BE2C (cell line): ENCODE results near the gene INPPL1.
"Not testable (repeated sequence)": the region's sequence is repeated elsewhere in the genome, so short reads cannot be mapped to it uniquely, and the experiment has no call there.

Experiments used
- DNase-seq: peaks from one replicate; pipeline ENCODE4 v3.0.0-alpha.2; 2020
- H3K27me3 ChIP-seq: fragments of 250-450 bp; sonication (Bioruptor Pico); 2 replicates; pipeline ENCODE4 v1.5.1; 2020; ENCODE audit warnings: mild to moderate bottlenecking
- H3K36me3 ChIP-seq: fragments of 250-450 bp; sonication (Bioruptor Pico); 2 replicates; pipeline ENCODE4 v1.5.1; 2020; ENCODE audit warnings: mild to moderate bottlenecking
- H3K4me1 ChIP-seq: fragments of 250-450 bp; sonication (Bioruptor Pico); 2 replicates; pipeline ENCODE4 v1.5.1; 2020
- H3K4me3 ChIP-seq: 2 replicates; pipeline ENCODE4 v1.5.1; 2011; ENCODE audit warnings: low read depth, low read length
- H3K9me3 ChIP-seq: fragments of 250-450 bp; sonication (Bioruptor Pico); 2 replicates; pipeline ENCODE4 v1.5.1; 2020
- TF ChIP-seq, protein P1 (sequence below): IDR thresholded peaks from 2 replicates; pipeline ENCODE4 v1.5.1; 2012; ENCODE audit warnings: mild to moderate bottlenecking, low read depth, low read length

Gene INPPL1

DNA sequence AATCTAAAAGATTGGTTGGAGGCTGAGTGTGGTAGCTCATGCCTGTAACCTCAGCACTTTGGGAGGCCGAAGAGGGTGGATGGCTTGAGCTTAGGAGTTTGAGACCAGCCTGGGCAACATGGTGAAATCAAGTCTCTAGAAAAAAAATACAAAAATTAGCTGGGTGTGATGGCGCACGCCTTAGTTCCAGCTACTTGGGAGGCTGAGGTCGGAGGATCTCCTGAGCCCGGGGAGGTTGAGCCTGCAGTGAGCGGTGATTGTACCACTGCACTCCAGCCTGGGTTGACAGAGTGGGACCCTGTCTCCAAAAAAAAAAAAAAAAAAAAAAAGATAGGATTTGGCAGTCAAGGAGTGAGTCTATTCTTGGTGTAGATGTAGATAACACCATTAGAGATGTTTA is 22.0 kb upstream of the INPPL1 start:
- H3K36me3 ChIP-seq, result no peaks in the 10 kb centered on the region
- TF ChIP-seq, protein P1, sequence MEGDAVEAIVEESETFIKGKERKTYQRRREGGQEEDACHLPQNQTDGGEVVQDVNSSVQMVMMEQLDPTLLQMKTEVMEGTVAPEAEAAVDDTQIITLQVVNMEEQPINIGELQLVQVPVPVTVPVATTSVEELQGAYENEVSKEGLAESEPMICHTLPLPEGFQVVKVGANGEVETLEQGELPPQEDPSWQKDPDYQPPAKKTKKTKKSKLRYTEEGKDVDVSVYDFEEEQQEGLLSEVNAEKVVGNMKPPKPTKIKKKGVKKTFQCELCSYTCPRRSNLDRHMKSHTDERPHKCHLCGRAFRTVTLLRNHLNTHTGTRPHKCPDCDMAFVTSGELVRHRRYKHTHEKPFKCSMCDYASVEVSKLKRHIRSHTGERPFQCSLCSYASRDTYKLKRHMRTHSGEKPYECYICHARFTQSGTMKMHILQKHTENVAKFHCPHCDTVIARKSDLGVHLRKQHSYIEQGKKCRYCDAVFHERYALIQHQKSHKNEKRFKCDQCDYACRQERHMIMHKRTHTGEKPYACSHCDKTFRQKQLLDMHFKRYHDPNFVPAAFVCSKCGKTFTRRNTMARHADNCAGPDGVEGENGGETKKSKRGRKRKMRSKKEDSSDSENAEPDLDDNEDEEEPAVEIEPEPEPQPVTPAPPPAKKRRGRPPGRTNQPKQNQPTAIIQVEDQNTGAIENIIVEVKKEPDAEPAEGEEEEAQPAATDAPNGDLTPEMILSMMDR, result no peak

DNA sequence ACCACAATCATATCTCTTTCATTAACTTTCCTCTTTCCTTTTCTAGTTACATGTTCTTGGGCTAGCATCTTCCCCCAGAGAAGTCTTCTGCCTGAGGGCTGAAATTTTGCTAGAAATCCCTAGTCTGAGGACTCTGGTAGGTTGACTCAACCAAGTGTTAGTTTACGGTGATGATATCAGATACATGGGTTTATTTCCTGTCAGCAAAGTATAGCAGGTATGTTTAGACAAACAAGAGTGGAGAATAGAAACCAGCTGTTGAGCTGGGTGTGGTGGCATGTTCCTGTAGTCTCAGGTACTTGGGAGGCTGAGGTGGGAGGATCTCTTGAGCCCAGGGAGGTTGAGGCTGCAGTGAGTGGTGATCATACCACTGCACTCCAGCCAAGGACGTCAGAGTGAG is 21.4 kb upstream of the INPPL1 start:
- TF ChIP-seq, protein P1, result no peak
- no peaks in the 10 kb centered on the region for H3K27me3 ChIP-seq
- no peak for DNase-seq
- no peaks in the 10 kb centered on the region; the same call in 1 of the 2 replicates for H3K9me3 ChIP-seq
- H3K36me3 ChIP-seq, result no peaks in the 10 kb centered on the region
- H3K4me3 ChIP-seq, result no peak overlapping the region
- no peaks in the 10 kb centered on the region for H3K4me1 ChIP-seq

More for the DNA sequence above, 22.0 kb upstream of the INPPL1 start:
- H3K4me3 ChIP-seq, result no peak overlapping the region
- no peak for DNase-seq
- H3K27me3 ChIP-seq, result no peaks in the 10 kb centered on the region
- H3K9me3 ChIP-seq, result no peaks in the 10 kb centered on the region; the same call in 1 of the 2 replicates
- no peaks in the 10 kb centered on the region for H3K4me1 ChIP-seq

DNA sequence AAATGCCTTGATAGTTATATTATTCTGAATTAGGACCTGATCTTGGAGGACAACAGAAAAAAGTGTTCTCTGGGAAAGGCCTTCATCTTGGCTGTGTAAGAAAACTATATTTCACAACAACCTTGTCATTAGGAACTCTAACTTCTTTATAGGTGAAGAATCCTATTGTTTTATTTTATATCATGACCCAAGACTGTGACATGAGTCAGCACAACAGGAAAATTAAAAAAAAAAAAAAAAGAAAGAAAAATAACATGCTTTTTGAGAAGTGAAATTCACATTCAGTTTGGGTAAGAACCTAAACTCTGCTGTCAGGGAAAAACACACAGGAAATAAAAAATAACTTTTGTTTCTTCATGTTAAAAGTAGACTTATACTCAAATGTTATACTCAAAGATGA is 19.7 kb upstream of the INPPL1 start:
- TF ChIP-seq, protein P1, result no peak
- H3K36me3 ChIP-seq, result no peaks in the 10 kb centered on the region
- no peak overlapping the region for H3K4me3 ChIP-seq
- H3K4me1 ChIP-seq, result no peaks in the 10 kb centered on the region
- peaks cover 3% of the 10 kb centered on the region; the same call in 1 of the 2 replicates for H3K9me3 ChIP-seq
- H3K27me3 ChIP-seq, result no peaks in the 10 kb centered on the region
- no peak for DNase-seq

DNA sequence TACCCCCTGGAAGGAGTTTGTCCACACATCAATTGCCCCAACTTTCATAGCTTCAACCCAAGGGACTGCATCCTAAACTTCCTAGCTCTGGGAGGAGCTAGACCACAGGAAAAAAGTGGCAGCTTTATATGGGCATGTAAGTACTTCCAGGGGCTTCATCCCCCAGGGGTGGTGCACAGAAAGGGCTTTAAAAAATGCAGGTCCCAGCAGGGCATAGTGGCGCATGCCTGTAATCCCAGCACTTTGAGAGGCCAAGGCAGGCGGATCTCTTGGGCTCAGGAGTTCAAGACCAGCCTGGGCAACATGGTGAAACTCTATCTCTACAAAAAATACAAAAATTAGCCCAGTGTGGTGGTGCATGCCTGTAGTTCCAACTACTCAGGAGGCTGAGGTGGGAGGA is 17.8 kb upstream of the INPPL1 start:
- H3K9me3 ChIP-seq, H3K36me3 ChIP-seq, DNase-seq, H3K27me3 ChIP-seq, H3K4me3 ChIP-seq, H3K4me1 ChIP-seq: not testable (repeated sequence)

DNA sequence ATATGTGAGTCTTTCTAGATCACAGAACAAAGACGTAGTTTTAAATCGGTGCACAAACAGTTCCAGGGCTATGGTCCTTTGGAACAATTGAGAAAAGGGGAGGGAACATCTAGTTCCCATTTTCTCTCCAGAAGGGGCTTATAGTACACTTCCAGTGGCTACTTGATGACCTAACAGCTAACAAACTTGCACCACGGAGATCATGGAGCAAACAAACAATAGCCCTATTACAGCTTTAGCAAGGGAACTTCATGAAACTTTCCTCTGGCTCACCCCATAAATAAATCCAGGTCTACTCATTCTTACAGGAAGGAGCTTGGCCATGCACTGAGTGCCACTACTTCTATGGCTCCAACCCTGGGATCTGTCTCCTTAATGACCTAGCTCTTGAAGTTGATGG is 16.3 kb upstream of the INPPL1 start:
- DNase-seq, result no peak
- no peaks in the 10 kb centered on the region for H3K4me1 ChIP-seq
- H3K27me3 ChIP-seq, result peaks cover 4% of the 10 kb centered on the region; the same call in 1 of the 2 replicates
- no peak overlapping the region for H3K4me3 ChIP-seq
- TF ChIP-seq, protein P1, result no peak
- peaks cover 3% of the 10 kb centered on the region; the same call in 1 of the 2 replicates for H3K9me3 ChIP-seq
- H3K36me3 ChIP-seq, result no peaks in the 10 kb centered on the region

DNA sequence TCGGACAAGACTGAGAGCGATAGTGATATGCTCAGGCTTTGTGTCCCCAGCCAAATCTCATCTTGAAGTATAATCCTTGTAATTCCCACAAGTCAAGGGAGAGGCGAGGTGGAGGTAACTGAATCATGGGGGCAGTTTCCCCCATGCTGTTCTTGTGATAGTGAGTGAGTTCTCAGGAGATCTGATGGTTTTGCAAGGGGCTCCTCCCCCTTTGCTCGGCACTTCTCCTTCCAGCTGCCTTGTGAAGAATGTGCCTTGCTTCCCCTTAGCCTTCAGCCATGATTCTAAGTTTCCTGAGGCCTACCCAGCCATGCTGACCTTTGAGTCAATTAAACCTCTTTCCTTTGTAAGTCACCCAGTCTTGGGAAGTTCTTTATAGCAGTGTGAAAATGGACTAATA is 15.5 kb upstream of the INPPL1 start:
- H3K4me3 ChIP-seq, result no peak overlapping the region
- H3K27me3 ChIP-seq, result peaks cover 4% of the 10 kb centered on the region; the same call in 1 of the 2 replicates
- peaks cover 3% of the 10 kb centered on the region; the same call in 1 of the 2 replicates for H3K9me3 ChIP-seq
- H3K4me1 ChIP-seq, result no peaks in the 10 kb centered on the region
- DNase-seq, result no peak
- H3K36me3 ChIP-seq, result no peaks in the 10 kb centered on the region
- TF ChIP-seq, protein P1, result no peak

DNA sequence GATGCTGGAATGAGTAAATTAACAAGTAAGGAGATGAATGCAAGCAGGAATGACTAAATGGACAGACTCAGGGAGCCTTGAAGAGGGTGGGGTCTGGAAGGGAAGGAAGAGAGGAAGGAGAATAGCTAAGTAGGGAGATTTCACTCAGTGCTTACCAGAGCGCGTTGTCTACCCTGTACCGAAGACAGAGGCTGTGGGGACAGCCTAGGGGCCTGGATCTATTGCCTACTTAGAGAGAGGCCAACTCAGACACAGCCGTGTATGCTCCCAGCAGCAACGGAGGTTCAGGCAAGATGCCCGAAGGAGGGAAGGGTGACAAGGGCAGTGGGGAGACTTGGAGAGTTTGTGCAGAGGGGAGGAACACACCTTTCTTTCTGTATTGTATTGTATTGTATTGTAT is 7.9 kb upstream of the INPPL1 start, which contains the start of gene FOLR2:
Gene FOLR2 (plus strand): TSS at position 157 of the 400 bp plus-strand sequence. CDS start 1,791 bp downstream, outside the sequence.
- Histone ChIP-seq H3K9me3 (no peaks in the 10 kb centered on the region), H3K27me3 (peaks cover 14% of the 10 kb centered on the region), H3K4me1 (no peaks in the 10 kb centered on the region), H3K4me3 (no peak within 1 kb of the TSS), H3K36me3 (no peaks in the 10 kb centered on the region)
- DNase-seq, result no peak
- TF ChIP-seq, protein P1, result no peak
